T-cell (primary cell): ENCODE measurements around the gene SMURF1. TPM values are rescaled to one million over a fixed set of nuclear protein-coding genes. Genes with fewer than 3 reads are reported as not detected.

Source experiments
- ATAC-seq, 4 experiments: fragments of 200-7000 bp in 3 of 4; fragments of 150-1000 bp in 1 of 4; cut with Tn5 transposase; replicated peaks in 1 of 4; 1 replicate in 3 of 4; 2 replicates in 1 of 4; pipeline ENCODE4 v1.10.0; 2021; ENCODE audit warnings: moderate library complexity in 3 of 4, mild to moderate bottlenecking in 2 of 4, moderate number of reproducible peaks in 1 of 4
- CTCF ChIA-PET, 2 donors: fragments of 300-600 bp; sonication (Branson Sonifier 250); formaldehyde crosslinking; loops; one replicate each; lab custom pipeline; 2022; ENCODE audit warnings: antibody characterized with exemption in 2 of 2; lab: Charles Lee
- POLR2A ChIA-PET, 2 donors: fragments of 300-600 bp; sonication (Branson Sonifier 250); formaldehyde crosslinking; loops; one replicate each; lab custom pipeline; 2022; ENCODE audit warnings: antibody characterized with exemption in 2 of 2; lab: Charles Lee
- DNase-seq, 35 experiments: peaks; one replicate each; pipeline versions ENCODE4 v3.0.0 to v3.0.0-alpha.2; 2013 to 2023
- H3K27ac ChIP-seq: one replicate; pipeline ENCODE4 v1.5.1; 2013; ENCODE audit warnings: low read length
- H3K27me3 ChIP-seq, 2 experiments: replicated peaks in 1 of 2; 1 replicate in 1 of 2; 2 replicates in 1 of 2; pipeline versions ENCODE4 v1.6.1 to v1.7.0; 2013; ENCODE audit warnings: low read length in 1 of 2, mixed read lengths in 1 of 2; ENCODE audit not compliant: control insufficient read depth in 2 of 2, insufficient read depth in 2 of 2; ENCODE audit errors: extremely low read depth in 1 of 2
- H3K36me3 ChIP-seq, 2 donors: 1 replicate in 1 of 2; 2 replicates in 1 of 2; pipeline versions ENCODE4 v1.6.1 to v1.7.0; 2013; ENCODE audit warnings: low read length in 1 of 2; ENCODE audit not compliant: control insufficient read depth in 2 of 2, insufficient read depth in 1 of 2; ENCODE audit errors: extremely low read depth in 1 of 2
- H3K4me1 ChIP-seq, 2 experiments: 1 replicate in 1 of 2; 2 replicates in 1 of 2; pipeline versions ENCODE4 v1.6.1 to v1.7.0; 2013; ENCODE audit warnings: low read length in 2 of 2, mixed read lengths in 1 of 2; ENCODE audit not compliant: insufficient read depth in 2 of 2, control insufficient read depth in 1 of 2; ENCODE audit errors: extremely low read depth in 1 of 2
- H3K4me3 ChIP-seq, 2 donors: 1 replicate in 1 of 2; 2 replicates in 1 of 2; pipeline versions ENCODE4 v1.5.1 to v1.7.0; 2013; ENCODE audit warnings: mild to moderate bottlenecking in 2 of 2, low read length in 1 of 2, moderate library complexity in 1 of 2; ENCODE audit not compliant: control insufficient read depth in 1 of 2; ENCODE audit errors: extremely low read depth in 1 of 2
- H3K9me3 ChIP-seq: 2 replicates; pipeline ENCODE4 v1.7.0; 2013
- H3K27ac Mint-ChIP-seq, 2 donors: one replicate each; pipeline ENCODE4 v1.8.0; 2020 to 2021; ENCODE audit warnings: mild to moderate bottlenecking in 2 of 2, mixed read lengths in 2 of 2
- H3K27me3 Mint-ChIP-seq, 2 donors: one replicate each; pipeline ENCODE4 v1.8.0; 2021 to 2022; ENCODE audit warnings: mixed read lengths in 2 of 2
- H3K36me3 Mint-ChIP-seq: one replicate; pipeline ENCODE4 v1.8.0; 2021; ENCODE audit warnings: mixed read lengths
- H3K4me1 Mint-ChIP-seq, 3 donors: one replicate each; pipeline ENCODE4 v1.8.0; 2020 to 2022; ENCODE audit warnings: mixed read lengths in 3 of 3, mild to moderate bottlenecking in 1 of 3
- H3K4me3 Mint-ChIP-seq, 3 donors: one replicate each; pipeline ENCODE4 v1.8.0; 2020 to 2022; ENCODE audit warnings: mild to moderate bottlenecking in 3 of 3, mixed read lengths in 3 of 3, moderate library complexity in 3 of 3
- H3K9me3 Mint-ChIP-seq, 3 donors: one replicate each; pipeline ENCODE4 v1.8.0; 2020 to 2022; ENCODE audit warnings: mixed read lengths in 3 of 3
- WGBS: methylation state at CpG from one replicate; pipeline ENCODE4 v1.1.5; 2013; ENCODE audit warnings: missing lambda C conversion rate; ENCODE audit not compliant: insufficient coverage; 5-methylcytosine and 5-hydroxymethylcytosine counted together
- total RNA-seq, 35 experiments: library from RNA in 6 of 35; stranded (reverse) in 6 of 35; fragments of 120-200 nt in 1 of 35; gene quantifications; one replicate each; pipeline versions ENCODE4 v1.2.1 to v1.2.4 and lab custom pipeline; 2013 to 2026

Gene SMURF1
- total RNA-seq, 5 donors from 2014 or later (not counting 1 experiment from before 2014, with no cell fraction given): 21.6 to 26.4 (median 22.7) TPM

- CTCF ChIA-PET: no interaction called here
These were observed 44.9 kb downstream of the SMURF1 start for GRCh38 chr7:99098824-99099498.

GRCh38 chr7:99098286-99098823 lies 45.6 kb downstream of the SMURF1 start:
- peaks cover 4% of the 10 kb centered on the region for H3K9me3 ChIP-seq
- ATAC-seq: no peak
- H3K27me3 ChIP-seq: no peaks in the 10 kb centered on the region
- H3K36me3 ChIP-seq: peaks cover 0 to 5% of the 10 kb centered on the region in 2 donors
- Mint-ChIP-seq H3K36me3 (peaks cover 41% of the 10 kb centered on the region), H3K27me3 (no peaks in the 10 kb centered on the region), H3K9me3 (peaks cover 9 to 32% (median 19%) of the 10 kb centered on the region in 3 donors), H3K4me3 (no peak overlapping the region), H3K27ac (no peak overlapping the region), H3K4me1 (peaks cover 19 to 40% (median 39%) of the 10 kb centered on the region in 3 donors)
- CTCF ChIA-PET: no interaction called here
- no peak overlapping the region for H3K27ac ChIP-seq
- H3K4me1 ChIP-seq: peaks cover 0 to 3% of the 10 kb centered on the region in 2 experiments
- no peak for DNase-seq
- POLR2A ChIA-PET: no interaction called here
- H3K4me3 ChIP-seq: no peak overlapping the region
- 63% methylated on average over 3 of the region's 3 CpGs for WGBS

More at GRCh38 chr7:99098824-99099498, 44.9 kb downstream of the SMURF1 start:
- ATAC-seq: no peak
- WGBS: 100% methylated on average over 1 of the region's 6 CpGs
- Histone ChIP-seq H3K4me3 (no peak overlapping the region), H3K27ac (no peak overlapping the region), H3K4me1 (peaks cover 0 to 3% of the 10 kb centered on the region in 2 experiments), H3K27me3 (no peaks in the 10 kb centered on the region), H3K36me3 (peaks cover 0 to 5% of the 10 kb centered on the region in 2 donors), H3K9me3 (peaks cover 4% of the 10 kb centered on the region)
- H3K9me3 Mint-ChIP-seq: peaks cover 9 to 32% (median 19%) of the 10 kb centered on the region in 3 donors
- H3K36me3 Mint-ChIP-seq: peaks cover 41% of the 10 kb centered on the region
- H3K4me1 Mint-ChIP-seq: peaks cover 24 to 46% (median 45%) of the 10 kb centered on the region in 3 donors
- no peak overlapping the region for H3K4me3 Mint-ChIP-seq
- H3K27ac Mint-ChIP-seq: no peak overlapping the region
- no peak for DNase-seq
- H3K27me3 Mint-ChIP-seq: no peaks in the 10 kb centered on the region
- POLR2A ChIA-PET: no interaction called here

GRCh38 chr7:99097730-99098129 lies 46.2 kb downstream of the SMURF1 start:
- ATAC-seq: no peak
- Mint-ChIP-seq H3K27ac (no peak overlapping the region), H3K36me3 (peaks cover 41% of the 10 kb centered on the region), H3K4me1 (peaks cover 17 to 38% (median 38%) of the 10 kb centered on the region in 3 donors), H3K9me3 (peaks cover 9 to 32% (median 19%) of the 10 kb centered on the region in 3 donors), H3K4me3 (no peak overlapping the region), H3K27me3 (no peaks in the 10 kb centered on the region)
- WGBS: no CpG with 5 or more reads among the region's 2 CpGs
- CTCF ChIA-PET: interaction anchor here in 1 of 2 donors (0.7 kb wide), 1 partner anchor 25 kb away, joined by 3 read pairs; no protein-coding TSS in a partner anchor
- POLR2A ChIA-PET: no interaction called here
- Histone ChIP-seq H3K27me3 (no peaks in the 10 kb centered on the region), H3K27ac (no peak overlapping the region), H3K4me3 (no peak overlapping the region), H3K4me1 (peaks cover 0 to 3% of the 10 kb centered on the region in 2 experiments), H3K9me3 (peaks cover 4% of the 10 kb centered on the region), H3K36me3 (peaks cover 0 to 5% of the 10 kb centered on the region in 2 donors)
- DNase-seq: no peak

GRCh38 chr7:99096124-99096887 lies 47.6 kb downstream of the SMURF1 start:
- no peak for DNase-seq
- Histone ChIP-seq H3K4me1 (peaks cover 0 to 3% of the 10 kb centered on the region in 2 experiments), H3K36me3 (peaks cover 0 to 5% of the 10 kb centered on the region in 2 donors), H3K4me3 (no peak overlapping the region), H3K9me3 (peaks cover 4% of the 10 kb centered on the region), H3K27me3 (no peaks in the 10 kb centered on the region), H3K27ac (no peak overlapping the region)
- ChIA-PET CTCF (no interaction called here), POLR2A (no interaction called here)
- no peak overlapping the region for H3K4me3 Mint-ChIP-seq
- peaks cover 22 to 49% (median 49%) of the 10 kb centered on the region in 3 donors for H3K4me1 Mint-ChIP-seq
- H3K27me3 Mint-ChIP-seq: no peaks in the 10 kb centered on the region
- ATAC-seq: no peak
- 89% methylated on average over 2 of the region's 6 CpGs for WGBS
- H3K27ac Mint-ChIP-seq: no peak overlapping the region
- H3K36me3 Mint-ChIP-seq: peaks cover 41% of the 10 kb centered on the region
- peaks cover 9 to 32% (median 19%) of the 10 kb centered on the region in 3 donors for H3K9me3 Mint-ChIP-seq

GRCh38 chr7:99095698-99096097 lies 48.2 kb downstream of the SMURF1 start:
- DNase-seq: no peak
- Mint-ChIP-seq H3K4me1 (peaks cover 25 to 51% (median 50%) of the 10 kb centered on the region in 3 donors), H3K36me3 (peaks cover 40% of the 10 kb centered on the region), H3K27me3 (no peaks in the 10 kb centered on the region), H3K4me3 (no peak overlapping the region), H3K9me3 (peaks cover 9 to 32% (median 19%) of the 10 kb centered on the region in 3 donors), H3K27ac (no peak overlapping the region)
- H3K36me3 ChIP-seq: peaks cover 0 to 5% of the 10 kb centered on the region in 2 donors
- no peak overlapping the region for H3K4me3 ChIP-seq
- H3K9me3 ChIP-seq: peaks cover 4% of the 10 kb centered on the region
- POLR2A ChIA-PET: no interaction called here
- H3K27me3 ChIP-seq: no peaks in the 10 kb centered on the region
- CTCF ChIA-PET: no interaction called here
- H3K27ac ChIP-seq: no peak overlapping the region
- no peak for ATAC-seq
- WGBS: 90% methylated on average over 2 of the region's 3 CpGs
- peaks cover 0 to 3% of the 10 kb centered on the region in 2 experiments for H3K4me1 ChIP-seq

GRCh38 chr7:99094401-99094800 lies 49.5 kb downstream of the SMURF1 start:
- H3K4me3 Mint-ChIP-seq: no peak overlapping the region
- CTCF ChIA-PET: interaction anchor here in 1 of 2 donors (0.7 kb wide), 1 partner anchor 102 kb away, joined by 4 read pairs; no protein-coding TSS in a partner anchor
- H3K27me3 Mint-ChIP-seq: no peaks in the 10 kb centered on the region
- peaks cover 30% of the 10 kb centered on the region for H3K36me3 Mint-ChIP-seq
- Histone ChIP-seq H3K27ac (no peak overlapping the region), H3K4me1 (peaks cover 0 to 3% of the 10 kb centered on the region in 2 experiments), H3K36me3 (no peaks in the 10 kb centered on the region), H3K27me3 (no peaks in the 10 kb centered on the region), H3K9me3 (peaks cover 4% of the 10 kb centered on the region), H3K4me3 (no peak overlapping the region)
- H3K4me1 Mint-ChIP-seq: peaks cover 25 to 53% (median 52%) of the 10 kb centered on the region in 3 donors
- H3K27ac Mint-ChIP-seq: no peak overlapping the region
- POLR2A ChIA-PET: interaction anchor here (0.6 to 0.7 kb wide), 2 partner anchors 69 to 128 kb away, joined by 4 to 6 read pairs; no protein-coding TSS in a partner anchor
- no peak for ATAC-seq
- DNase-seq: no peak
- H3K9me3 Mint-ChIP-seq: peaks cover 9 to 28% (median 13%) of the 10 kb centered on the region in 3 donors
